ENCODE measurements around the gene A1BG.
"Not testable (repeated sequence)": the region's sequence is repeated elsewhere in the genome, so short reads cannot be mapped to it uniquely, and the experiment has no call there.

A1BG gene

GRCh38 chr19:58386576-58387337 lies 33.5 kb upstream of the A1BG start, which contains the start of gene RPS5:
Gene RPS5, plus strand, starts transcription at chr19:58387269. Its CDS starts 869 bp downstream, at chr19:58388138.
- peak; percentile 78 to 92 for DNase-seq (ENCODE audit: low read depth in 2 of 2, low spot score in 1 of 2)

- no peak for DNase-seq (ENCODE audit: low read depth in 2 of 2, low spot score in 1 of 2)
These were observed 32.7 kb upstream of the A1BG start for GRCh38 chr19:58385891-58386575.

- no peak for DNase-seq (ENCODE audit: low read depth in 2 of 2, low spot score in 1 of 2)
These were observed 32.1 kb upstream of the A1BG start for GRCh38 chr19:58385313-58385890.

- no peak for DNase-seq (ENCODE audit: low read depth in 2 of 2, low spot score in 1 of 2)
These were observed 29.8 kb upstream of the A1BG start for GRCh38 chr19:58382997-58383603.

- no peak for DNase-seq (ENCODE audit: low read depth in 2 of 2, low spot score in 1 of 2)
These were observed 28.3 kb upstream of the A1BG start for GRCh38 chr19:58381460-58382212.

- DNase-seq (ENCODE audit: low read depth in 2 of 2, low spot score in 1 of 2): peak; percentile 81 to 96
These were observed 27.6 kb upstream of the A1BG start, which contains the start of gene ZNF837 for GRCh38 chr19:58380662-58381459. Gene ZNF837, minus strand, starts transcription at chr19:58381030. Its CDS starts 11,698 bp downstream, at chr19:58369332.

- DNase-seq (ENCODE audit: low read depth in 2 of 2, low spot score in 1 of 2): no peak
These were observed 26.9 kb upstream of the A1BG start for GRCh38 chr19:58380037-58380661.

- DNase-seq (ENCODE audit: low read depth in 2 of 2, low spot score in 1 of 2): no peak
These were observed 26.0 kb upstream of the A1BG start for GRCh38 chr19:58379246-58379645.

GRCh38 chr19:58376724-58377123 lies 23.4 kb upstream of the A1BG start:
- not testable (repeated sequence) for DNase-seq (ENCODE audit: low read depth in 2 of 2, low spot score in 1 of 2)

GRCh38 chr19:58374200-58374599 lies 20.9 kb upstream of the A1BG start:
- no peak for DNase-seq (ENCODE audit: low read depth in 2 of 2, low spot score in 1 of 2)

GRCh38 chr19:58372311-58373133 lies 19.2 kb upstream of the A1BG start:
- no peak for DNase-seq (ENCODE audit: low read depth in 2 of 2, low spot score in 1 of 2)

GRCh38 chr19:58368561-58369360 lies 15.5 kb upstream of the A1BG start:
- no peak for DNase-seq (ENCODE audit: low read depth in 2 of 2, low spot score in 1 of 2)

GRCh38 chr19:58367698-58368454 lies 14.6 kb upstream of the A1BG start:
- DNase-seq (ENCODE audit: low read depth in 2 of 2, low spot score in 1 of 2): no peak

- no peak for DNase-seq (ENCODE audit: low read depth in 2 of 2, low spot score in 1 of 2)
These were observed 13.5 kb upstream of the A1BG start for GRCh38 chr19:58366585-58367430.

GRCh38 chr19:58364146-58364545 lies 10.9 kb upstream of the A1BG start:
- no peak for DNase-seq (ENCODE audit: low read depth in 2 of 2, low spot score in 1 of 2)

- peak; percentile 88 to 95 for DNase-seq (ENCODE audit: low read depth in 2 of 2, low spot score in 1 of 2)
These were observed 9.1 kb upstream of the A1BG start, which contains the start of gene ZNF497 for GRCh38 chr19:58362272-58362994. Gene ZNF497, minus strand, starts transcription at chr19:58362751. Its CDS starts 5,116 bp downstream, at chr19:58357635.

Measured in stimulated activated CD8-positive, alpha-beta memory T cell treated with anti-CD3 and anti-CD28 coated beads, Interleukin-4, amount 100 ng/mL, for 1 hour (primary cell).